K562 (cell line): ENCODE results near the gene LAMTOR5. TPM values are rescaled to one million over a fixed set of nuclear protein-coding genes. Genes with fewer than 3 reads are reported as not detected.

ENCODE experiments used
- CBX3 ChIP-seq, 2 experiments: IDR thresholded peaks; 1 replicate in 1 of 2; 2 replicates in 1 of 2; pipeline ENCODE4 v1.6.1; 2012; ENCODE audit warnings: inconsistent platforms in 2 of 2, low read length in 2 of 2, borderline replicate concordance in 1 of 2, control low read depth in 1 of 2
- CHCHD3 ChIP-seq: fragments of 250-450 bp; sonication (Bioruptor Pico); IDR thresholded peaks from 2 replicates; pipeline ENCODE4 v2.1.2; 2022; ENCODE audit warnings: mild to moderate bottlenecking
- CHD2 ChIP-seq: IDR thresholded peaks from 2 replicates; pipeline ENCODE4 v1.6.1; 2011; ENCODE audit warnings: low read depth, low read length
- CREM ChIP-seq: IDR thresholded peaks from 2 replicates; pipeline ENCODE4 v1.6.1; 2014; ENCODE audit warnings: antibody characterized with exemption, low read depth
- E2F4 ChIP-seq: sonication (generic); formaldehyde crosslinking; IDR thresholded peaks from 2 replicates; pipeline ENCODE4 v1.8.0; 2022; ENCODE audit warnings: mild to moderate bottlenecking, low read depth, missing genetic modification reagents
- ERF ChIP-seq: fragments of 450-650 bp; formaldehyde crosslinking; IDR thresholded peaks from 2 replicates; pipeline ENCODE4 v1.4.0; 2020; ENCODE audit warnings: mild to moderate bottlenecking, mixed read lengths
- ETS1 ChIP-seq: conservative IDR thresholded peaks from 2 replicates; pipeline ENCODE4 v1.6.1; 2011; ENCODE audit warnings: low read depth, mild to moderate bottlenecking, low read length; ENCODE audit not compliant: control insufficient read depth
- FIP1L1 ChIP-seq: fragments of 200-400 bp; formaldehyde crosslinking; IDR thresholded peaks from 2 replicates; pipeline ENCODE4 v1.6.1; 2018; ENCODE audit warnings: mild to moderate bottlenecking, low read depth, low read length; ENCODE audit not compliant: poor library complexity, severe bottlenecking
- HCFC1 ChIP-seq: IDR thresholded peaks from 2 replicates; pipeline ENCODE4 v1.6.1; 2012; ENCODE audit warnings: low read depth, low read length, improper control_type of control experiment
- HLTF ChIP-seq: fragments of 450-650 bp; IDR thresholded peaks from 2 replicates; pipeline ENCODE4 v1.6.1; 2016
- HSF4 ChIP-seq: fragments of 250-450 bp; sonication (Bioruptor Pico); IDR thresholded peaks from 2 replicates; pipeline ENCODE4 v2.1.2; 2022; ENCODE audit warnings: mild to moderate bottlenecking, moderate library complexity, borderline replicate concordance
- MBD1 ChIP-seq: fragments of 250-450 bp; sonication (Bioruptor Pico); IDR thresholded peaks from 2 replicates; pipeline ENCODE4 v1.8.0; 2022; ENCODE audit warnings: inconsistent platforms
- POLR2AphosphoS2 ChIP-seq: IDR thresholded peaks from 2 replicates; pipeline ENCODE4 v1.6.1; 2012; ENCODE audit warnings: low read length, improper control_type of control experiment
- TSHZ1 ChIP-seq: fragments of 250-450 bp; sonication (Bioruptor Pico); IDR thresholded peaks from 2 replicates; pipeline ENCODE4 v1.4.0; 2020; ENCODE audit warnings: mild to moderate bottlenecking, moderate library complexity
- XRCC3 ChIP-seq: fragments of 450-650 bp; IDR thresholded peaks from 2 replicates; pipeline ENCODE4 v1.6.1; 2017; ENCODE audit warnings: mild to moderate bottlenecking, moderate library complexity
- XRCC5 ChIP-seq: fragments of 200-400 bp; formaldehyde crosslinking; IDR thresholded peaks from 2 replicates; pipeline ENCODE4 v1.6.1; 2017; ENCODE audit warnings: low read depth, mild to moderate bottlenecking, low read length
- ZNF696 ChIP-seq: fragments of 250-450 bp; sonication (Bioruptor Pico); conservative IDR thresholded peaks from 2 replicates; pipeline ENCODE4 v1.4.0; 2020; ENCODE audit warnings: mild to moderate bottlenecking, moderate library complexity
- polyA plus RNA-seq, 8 experiments: library from polyadenylated mRNA; depleted of rRNA in 4 of 8; stranded (reverse) in 5 of 8; unstranded in 3 of 8; fragments of >200 nt; fragmentation: Nextera tagmentation in 2 of 8; fragmentation: Illumina TruSeq in 1 of 8; extraction: Ambion mirVana in 2 of 8; extraction: Trizol in 1 of 8; gene quantifications; 2 replicates each; pipeline versions ENCODE4 v1.2.1 to v1.2.3, GENCODE V29; 2011 to 2014; ENCODE audit warnings: inconsistent platforms in 1 of 8, missing spikeins in 1 of 8
- total RNA-seq, 7 experiments: library from RNA; depleted of rRNA in 6 of 7; stranded (reverse); fragments of >200 nt in 6 of 7; fragmentation: Illumina TruSeq in 2 of 7; extraction: Trizol in 2 of 7; gene quantifications; 2 replicates each; pipeline versions ENCODE4 v1.2.1 to v1.2.3, GENCODE V29; 2011 to 2021; ENCODE audit warnings: low replicate concordance in 1 of 7

The LAMTOR5 gene
- total and polyA plus RNA-seq, 9 of the 15 experiments (the other 6 are each of a cell fraction or from before 2014, with no cell fraction given): 118 to 712 (median 241) TPM

- TF ChIP-seq HCFC1 (no peak), ERF (CRISPR knock-in tag) (0 out of 2 replicates have a peak, but pooled peaks have one; percentile 20), XRCC5 (no peak), CBX3 (IDR thresholded peaks at IDR 0.05; ENCODE audit: borderline replicate concordance in 1 of 2, low read length in 2 of 2) (no peak), CHD2 (no peak), FIP1L1 (no peak), HSF4 (no peak), POLR2AphosphoS2 (no peak), E2F4 (CRISPR knock-in tag) (no peak), ETS1 (no peak), CREM (no peak), XRCC3 (no peak), ZNF696 (CRISPR knock-in tag) (no peak), HLTF (no peak), TSHZ1 (CRISPR knock-in tag) (no peak), MBD1 (no peak), CHCHD3 (CRISPR knock-in tag) (no peak)
These were observed 13.6 kb upstream of the LAMTOR5 start (continued) for GRCh38 chr1:110420874-110421793.
